Cardiac fibroblast (primary cell): ENCODE measurements around the gene MUC5B.

Source experiments
- DNase-seq, 2 donors: peaks; one replicate each; pipeline versions ENCODE4 v3.0.0 to v3.0.0-alpha.2; 2010; ENCODE audit warnings: low read depth in 2 of 2
- H3K4me3 ChIP-seq, 2 donors: replicated peaks in 1 of 2; 1 replicate in 1 of 2; 2 replicates in 1 of 2; pipeline ENCODE4 v1.5.1; 2011; ENCODE audit warnings: low read depth in 2 of 2, low read length in 2 of 2, mild to moderate bottlenecking in 2 of 2, moderate library complexity in 1 of 2
- CTCF ChIP-seq: IDR thresholded peaks from one replicate; pipeline ENCODE4 v1.5.1; 2011; ENCODE audit warnings: low read depth, mild to moderate bottlenecking, low read length, inconsistent platforms

Gene MUC5B

GRCh38 chr11:1232021-1232882, 9.4 kb downstream of the MUC5B start:
- DNase-seq = no peak
- TF ChIP-seq CTCF = no peak
- H3K4me3 ChIP-seq = no peak overlapping the region

DNA sequence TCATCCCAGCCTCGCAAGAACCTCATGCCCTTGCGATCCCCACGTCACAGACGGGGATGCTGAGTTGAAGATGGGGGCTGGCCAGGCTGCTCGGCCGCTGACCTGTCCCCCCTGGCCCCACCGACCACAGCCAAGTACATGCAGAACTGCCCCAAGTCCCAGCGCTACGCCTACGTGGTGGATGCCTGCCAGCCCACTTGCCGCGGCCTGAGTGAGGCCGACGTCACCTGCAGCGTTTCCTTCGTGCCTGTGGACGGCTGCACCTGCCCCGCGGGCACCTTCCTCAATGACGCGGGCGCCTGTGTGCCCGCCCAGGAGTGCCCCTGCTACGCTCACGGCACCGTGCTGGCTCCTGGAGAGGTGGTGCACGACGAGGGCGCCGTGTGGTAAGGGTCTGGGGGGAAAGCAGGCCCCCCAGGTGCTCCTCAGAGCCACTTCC, 10.0 kb downstream of the MUC5B start:
- H3K4me3 ChIP-seq = no peak overlapping the region
- DNase-seq = no peak
- TF ChIP-seq CTCF = no peak

GRCh38 chr11:1233351-1234053, 10.6 kb downstream of the MUC5B start:
- no peak overlapping the region for H3K4me3 ChIP-seq
- no peak for TF ChIP-seq CTCF
- no peak for DNase-seq

GRCh38 chr11:1234054-1234720, 11.3 kb downstream of the MUC5B start:
- DNase-seq = no peak
- no peak overlapping the region for H3K4me3 ChIP-seq
- no peak for TF ChIP-seq CTCF

DNA sequence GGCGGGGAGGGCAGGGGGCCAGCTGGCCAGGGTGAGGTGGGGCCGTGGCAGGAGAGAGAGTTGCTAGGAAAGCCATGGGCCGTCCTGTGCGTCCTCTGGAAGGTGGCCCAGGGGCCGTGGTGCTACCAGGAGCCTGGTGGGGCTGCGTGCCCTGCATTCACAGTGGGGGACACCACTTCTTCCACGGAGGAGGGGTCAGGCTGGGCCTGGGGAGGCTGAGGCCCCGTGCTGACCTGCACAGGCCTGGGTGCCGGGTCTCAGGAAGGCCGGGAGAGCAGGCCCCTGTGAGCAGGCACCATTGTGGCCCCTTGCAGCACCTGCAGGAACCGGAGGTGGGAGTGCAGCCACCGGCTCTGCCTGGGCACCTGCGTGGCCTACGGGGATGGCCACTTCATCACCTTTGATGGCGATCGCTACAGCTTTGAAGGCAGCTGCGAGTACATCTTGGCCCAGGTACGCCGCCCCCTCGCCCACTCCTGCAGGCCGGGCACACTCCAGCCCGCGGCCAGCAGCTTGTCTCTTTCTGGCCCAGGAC, 12.0 kb downstream of the MUC5B start:
- TF ChIP-seq CTCF = no peak
- no peak overlapping the region for H3K4me3 ChIP-seq
- no peak for DNase-seq

GRCh38 chr11:1235306-1235900, 12.5 kb downstream of the MUC5B start:
- H3K4me3 ChIP-seq = no peak overlapping the region
- no peak for TF ChIP-seq CTCF
- DNase-seq = no peak
